Breast epithelium (tissue), 4 donors: ENCODE data around the gene PCMT1. TPM values are rescaled to one million over a fixed set of nuclear protein-coding genes. Genes with fewer than 3 reads are reported as not detected.
A peak's percentile ranks its signal among the peaks of the same experiment; 100 is the strongest.

ENCODE experiments used
- DNase-seq, 2 donors: peaks; one replicate each; pipeline ENCODE4 v3.0.0-alpha.2; 2019; ENCODE audit warnings: low spot score in 2 of 2
- H3K27ac ChIP-seq, 2 donors: fragments of 200-600 bp; sonication (generic) in 1 of 2; one replicate each; pipeline ENCODE4 v1.5.1; 2016 to 2019; ENCODE audit warnings: mild to moderate bottlenecking in 1 of 2
- H3K27me3 ChIP-seq, 2 donors: fragments of 200-600 bp; sonication (generic) in 1 of 2; one replicate each; pipeline versions ENCODE4 v1.5.1 to v1.6.0; 2017 to 2019; ENCODE audit warnings: control low read depth in 1 of 2, mild to moderate bottlenecking in 1 of 2
- H3K36me3 ChIP-seq: fragments of 200-600 bp; one replicate; pipeline ENCODE4 v1.5.1; 2019
- H3K4me1 ChIP-seq, 2 donors: fragments of 200-600 bp; sonication (generic); one replicate each; pipeline ENCODE4 v1.5.1; 2016 to 2019; ENCODE audit warnings: control low read depth in 1 of 2
- H3K4me3 ChIP-seq, 3 donors: fragments of 200-600 bp; sonication (generic); 1 replicate in 2 of 3; 2 replicates in 1 of 3; pipeline ENCODE4 v1.5.1; 2016 to 2019; ENCODE audit warnings: mild to moderate bottlenecking in 3 of 3, moderate library complexity in 2 of 3
- H3K9me3 ChIP-seq, 2 donors: fragments of 200-600 bp; sonication (generic) in 1 of 2; one replicate each; pipeline ENCODE4 v1.5.1; 2016 to 2019; ENCODE audit warnings: control low read depth in 1 of 2
- CTCF ChIP-seq, 3 donors: fragments of 450-650 bp; IDR thresholded peaks; one replicate each; pipeline ENCODE4 v1.5.1; 2016 to 2017; ENCODE audit warnings: antibody characterized with exemption in 3 of 3, mild to moderate bottlenecking in 3 of 3, moderate library complexity in 3 of 3
- POLR2A ChIP-seq: fragments of 450-650 bp; IDR thresholded peaks from one replicate; pipeline ENCODE4 v1.6.1; 2016; ENCODE audit warnings: antibody characterized with exemption, mild to moderate bottlenecking, moderate library complexity
- POLR2AphosphoS5 ChIP-seq, 3 donors: sonication (generic); formaldehyde crosslinking; IDR thresholded peaks; one replicate each; pipeline ENCODE4 v1.6.1; 2017; ENCODE audit warnings: antibody characterized with exemption in 3 of 3
- intact Hi-C: fragments of 100-400 bp; cut with DNase I; formaldehyde crosslinking; loops from one replicate; pipeline ENCODE4 v1.15.1; 2023; ENCODE audit warnings: low total_unique reads
- total RNA-seq, 3 donors: library from RNA; depleted of rRNA; stranded (reverse); fragments of >200 nt; gene quantifications; one replicate each; pipeline ENCODE4 v1.1.0, GENCODE V29; 2016

PCMT1 gene
- 100 to 1,000 TPM; 111 to 148 (median 121) TPM for total RNA-seq

- no peaks in the 10 kb centered on the region for H3K27me3 ChIP-seq
- no peaks in the 10 kb centered on the region for H3K9me3 ChIP-seq
- DNase-seq: peak; percentile 82 to 85
- intact Hi-C loops: no loop called here
- peak within 1 kb of the TSS; percentile 90 to 100 (median 94) for H3K4me3 ChIP-seq
- no peaks in the 10 kb centered on the region for H3K36me3 ChIP-seq
- TF ChIP-seq POLR2AphosphoS5 (IDR thresholded peaks at IDR 0.05) (peak; percentile 75 to 86 (median 79)), CTCF (IDR thresholded peaks at IDR 0.05) (no peak), POLR2A (peak; percentile 21)
- H3K27ac ChIP-seq: peak within 1 kb of the TSS; percentile 92 to 95
- H3K4me1 ChIP-seq: peaks cover 0 to 3% of the 10 kb centered on the region in 2 donors
These were observed at the start of gene PCMT1 for GRCh38 chr6:149749594-149750135. PCMT1 (plus strand) TSS chr6:149749741; CDS start chr6:149749902, 161 bp downstream.

GRCh38 chr6:149701714-149702113 lies 47.8 kb upstream of the PCMT1 start:
- intact Hi-C loops: no loop called here
- no peaks in the 10 kb centered on the region for H3K4me1 ChIP-seq
- no peaks in the 10 kb centered on the region for H3K27me3 ChIP-seq
- no peak overlapping the region for H3K4me3 ChIP-seq
- H3K9me3 ChIP-seq: no peaks in the 10 kb centered on the region
- no peak for TF ChIP-seq CTCF (IDR thresholded peaks at IDR 0.05)
- TF ChIP-seq POLR2AphosphoS5 (IDR thresholded peaks at IDR 0.05): no peak
- no peak for TF ChIP-seq POLR2A
- no peak for DNase-seq
- no peaks in the 10 kb centered on the region for H3K36me3 ChIP-seq
- H3K27ac ChIP-seq: no peak overlapping the region

- TF ChIP-seq POLR2AphosphoS5 (IDR thresholded peaks at IDR 0.05) (no peak), CTCF (IDR thresholded peaks at IDR 0.05) (no peak), POLR2A (no peak)
- Histone ChIP-seq H3K27me3 (no peaks in the 10 kb centered on the region), H3K9me3 (no peaks in the 10 kb centered on the region), H3K4me3 (no peak overlapping the region), H3K36me3 (no peaks in the 10 kb centered on the region), H3K27ac (no peak overlapping the region), H3K4me1 (peaks cover 0 to 3% of the 10 kb centered on the region in 2 donors)
- intact Hi-C loops: loop anchor here (2.0 to 5.0 kb wide), 2 partner anchors 35 to 684 kb away; partner anchors contain the start of gene NUP43
- no peak for DNase-seq
These were observed 37.8 kb upstream of the PCMT1 start for GRCh38 chr6:149711711-149712110.

- no peaks in the 10 kb centered on the region for H3K9me3 ChIP-seq
- intact Hi-C loops: loop anchor here (5.0 kb wide), 1 partner anchor 687 kb away; no protein-coding TSS in a partner anchor
- no peaks in the 10 kb centered on the region for H3K36me3 ChIP-seq
- H3K4me1 ChIP-seq: no peaks in the 10 kb centered on the region
- no peak for TF ChIP-seq POLR2AphosphoS5 (IDR thresholded peaks at IDR 0.05)
- no peak for TF ChIP-seq POLR2A
- TF ChIP-seq CTCF (IDR thresholded peaks at IDR 0.05): no peak
- H3K4me3 ChIP-seq: no peak overlapping the region
- H3K27me3 ChIP-seq: no peaks in the 10 kb centered on the region
- no peak for DNase-seq
- H3K27ac ChIP-seq: no peak overlapping the region
These were observed 35.1 kb upstream of the PCMT1 start for GRCh38 chr6:149714442-149714841.

GRCh38 chr6:149716181-149716963 lies 33.2 kb upstream of the PCMT1 start:
- TF ChIP-seq POLR2AphosphoS5 (IDR thresholded peaks at IDR 0.05): no peak
- no peak for TF ChIP-seq POLR2A
- no peak for TF ChIP-seq CTCF (IDR thresholded peaks at IDR 0.05)
- no peaks in the 10 kb centered on the region for H3K9me3 ChIP-seq
- H3K27ac ChIP-seq: peak overlapping the region in 1 of 2 donors; percentile 99
- DNase-seq: no peak
- H3K36me3 ChIP-seq: no peaks in the 10 kb centered on the region
- H3K27me3 ChIP-seq: no peaks in the 10 kb centered on the region
- no peaks in the 10 kb centered on the region for H3K4me1 ChIP-seq
- peak overlapping the region; percentile 87 to 95 (median 94) for H3K4me3 ChIP-seq
- intact Hi-C loops: no loop called here
